H9 (cell line): ENCODE measurements around the gene APBB2. TPM values are rescaled to one million over a fixed set of nuclear protein-coding genes. Genes with fewer than 3 reads are reported as not detected.

Experiments
- DNase-seq: peaks from one replicate; pipeline ENCODE4 v3.0.0-alpha.2; 2017
- H2AFZ ChIP-seq: one replicate; pipeline ENCODE4 v1.6.1; 2013; ENCODE audit warnings: mild to moderate bottlenecking, low read length, control low read depth, moderate library complexity
- H2AK5ac ChIP-seq: 2 replicates; pipeline ENCODE4 v1.6.1; 2013; ENCODE audit warnings: low read length, control low read depth, mixed read lengths; ENCODE audit not compliant: insufficient read length
- H2BK120ac ChIP-seq: one replicate; pipeline ENCODE4 v1.6.1; 2013; ENCODE audit warnings: low read depth, mild to moderate bottlenecking, low read length, control low read depth, inconsistent platforms; ENCODE audit not compliant: poor library complexity, severe bottlenecking
- H2BK12ac ChIP-seq: 2 replicates; pipeline ENCODE4 v1.6.1; 2013; ENCODE audit warnings: low read length, control low read depth, mixed read lengths, low read depth; ENCODE audit not compliant: insufficient read length
- H2BK15ac ChIP-seq: 2 replicates; pipeline ENCODE4 v1.6.1; 2013; ENCODE audit warnings: low read depth, low read length, control low read depth
- H2BK20ac ChIP-seq: one replicate; pipeline ENCODE4 v1.6.1; 2013; ENCODE audit warnings: low read depth, mild to moderate bottlenecking, low read length, control low read depth, inconsistent platforms; ENCODE audit not compliant: poor library complexity, severe bottlenecking
- H2BK5ac ChIP-seq: 2 replicates; pipeline ENCODE4 v1.6.1; 2013; ENCODE audit warnings: low read length, control low read depth, mixed read lengths; ENCODE audit not compliant: insufficient read length
- H3K14ac ChIP-seq: 2 replicates; pipeline ENCODE4 v1.6.1; 2013; ENCODE audit warnings: low read length, control low read depth; ENCODE audit not compliant: insufficient read depth
- H3K18ac ChIP-seq: 2 replicates; pipeline ENCODE4 v1.6.1; 2013; ENCODE audit warnings: low read depth, mild to moderate bottlenecking, mixed read lengths, low read length, control low read depth; ENCODE audit not compliant: insufficient read length
- H3K23ac ChIP-seq: 2 replicates; pipeline ENCODE4 v1.6.1; 2013; ENCODE audit warnings: low read length, control low read depth, mixed read lengths, low read depth; ENCODE audit not compliant: insufficient read length
- H3K23me2 ChIP-seq: 2 replicates; pipeline ENCODE4 v1.6.1; 2013; ENCODE audit warnings: low read depth, mild to moderate bottlenecking, mixed read lengths, low read length, control low read depth; ENCODE audit not compliant: insufficient read length, poor library complexity, severe bottlenecking
- H3K27ac ChIP-seq: 2 replicates; pipeline ENCODE4 v1.5.1; 2013; ENCODE audit warnings: low read length, control low read depth, mixed read lengths, low read depth; ENCODE audit not compliant: insufficient read length
- H3K27me3 ChIP-seq: 2 replicates; pipeline ENCODE4 v1.6.1; 2013; ENCODE audit warnings: low read length, control low read depth, inconsistent platforms; ENCODE audit not compliant: insufficient read depth
- H3K4ac ChIP-seq: 2 replicates; pipeline ENCODE4 v1.6.1; 2013; ENCODE audit warnings: low read depth, mild to moderate bottlenecking, control low read depth, inconsistent platforms, low read length, moderate library complexity
- H3K4me1 ChIP-seq: 2 replicates; pipeline ENCODE4 v1.6.1; 2013; ENCODE audit warnings: low read length, control low read depth, inconsistent platforms; ENCODE audit not compliant: insufficient read depth
- H3K4me2 ChIP-seq: 2 replicates; pipeline ENCODE4 v1.6.1; 2013; ENCODE audit warnings: low read length, control low read depth, mixed read lengths; ENCODE audit not compliant: insufficient read length, insufficient read depth
- H3K56ac ChIP-seq: 2 replicates; pipeline ENCODE4 v1.6.1; 2013; ENCODE audit warnings: low read depth, mild to moderate bottlenecking, mixed read lengths, low read length, control low read depth; ENCODE audit not compliant: insufficient read length
- H3K79me1 ChIP-seq: 2 replicates; pipeline ENCODE4 v1.6.1; 2013; ENCODE audit warnings: low read depth, mild to moderate bottlenecking, moderate library complexity, low read length, control low read depth, inconsistent platforms; ENCODE audit not compliant: insufficient read depth, poor library complexity, severe bottlenecking
- H3K79me2 ChIP-seq: 2 replicates; pipeline ENCODE4 v1.6.1; 2013; ENCODE audit warnings: low read length, control low read depth, inconsistent platforms; ENCODE audit not compliant: insufficient read depth
- H3K9ac ChIP-seq: 2 replicates; pipeline ENCODE4 v1.6.1; 2013; ENCODE audit warnings: low read length, control low read depth, mixed read lengths; ENCODE audit not compliant: insufficient read length; ENCODE audit errors: extremely low read depth
- H3K9me3 ChIP-seq: one replicate; pipeline ENCODE4 v1.6.1; 2013; ENCODE audit warnings: low read depth, low read length, inconsistent platforms; ENCODE audit not compliant: control insufficient read depth
- H3T11ph ChIP-seq: one replicate; pipeline ENCODE4 v1.6.1; 2013; ENCODE audit warnings: mild to moderate bottlenecking, low read length, control low read depth, inconsistent platforms
- H4K20me1 ChIP-seq: one replicate; pipeline ENCODE4 v1.6.1; 2013; ENCODE audit not compliant: control insufficient read depth, insufficient read length, insufficient read depth
- H4K5ac ChIP-seq: 2 replicates; pipeline ENCODE4 v1.6.1; 2013; ENCODE audit warnings: low read depth, mild to moderate bottlenecking, mixed read lengths, low read length, control low read depth; ENCODE audit not compliant: insufficient read length
- H4K8ac ChIP-seq: replicated peaks from 2 replicates; pipeline ENCODE4 v1.6.1; 2013; ENCODE audit warnings: low read length, control low read depth, mixed read lengths, low read depth; ENCODE audit not compliant: insufficient read length
- H4K91ac ChIP-seq: 2 replicates; pipeline ENCODE4 v1.6.1; 2013; ENCODE audit warnings: low read depth, mild to moderate bottlenecking, moderate library complexity, mixed read lengths, low read length, control low read depth; ENCODE audit not compliant: insufficient read length
- H3K27ac Mint-ChIP-seq, 3 experiments: 2 replicates in 2 of 3; 3 replicates in 1 of 3; pipeline ENCODE4 v1.8.0; 2020 to 2021; ENCODE audit warnings: mixed read lengths in 3 of 3, mild to moderate bottlenecking in 1 of 3, moderate library complexity in 1 of 3
- H3K27me3 Mint-ChIP-seq: 2 replicates; pipeline ENCODE4 v1.8.0; 2021; ENCODE audit warnings: low read depth, mild to moderate bottlenecking, moderate library complexity, mixed read lengths
- H3K36me3 Mint-ChIP-seq, 3 experiments: 2 replicates in 2 of 3; 3 replicates in 1 of 3; pipeline ENCODE4 v1.8.0; 2020 to 2021; ENCODE audit warnings: low read depth in 3 of 3, mixed read lengths in 3 of 3; ENCODE audit not compliant: insufficient read depth in 1 of 3
- H3K4me1 Mint-ChIP-seq, 2 experiments: 2 replicates each; pipeline ENCODE4 v1.8.0; 2020; ENCODE audit warnings: mixed read lengths in 2 of 2
- H3K4me3 Mint-ChIP-seq, 2 experiments: 2 replicates in 1 of 2; 3 replicates in 1 of 2; pipeline ENCODE4 v1.8.0; 2020 to 2021; ENCODE audit warnings: mild to moderate bottlenecking in 2 of 2, mixed read lengths in 2 of 2, moderate library complexity in 1 of 2
- H3K9me3 Mint-ChIP-seq, 2 experiments: 2 replicates in 1 of 2; 3 replicates in 1 of 2; pipeline ENCODE4 v1.8.0; 2020; ENCODE audit warnings: mild to moderate bottlenecking in 2 of 2, mixed read lengths in 2 of 2, moderate library complexity in 1 of 2
- WGBS: extraction: QIAGEN DNeasy Blood & Tissue Kit; methylation state at CpG from one replicate; pipeline ENCODE4 v1.1.7; 2013; ENCODE audit warnings: missing lambda C conversion rate, low lambda C conversion rate, mixed read lengths; ENCODE audit not compliant: insufficient read length; ENCODE audit errors: extremely low coverage; 5-methylcytosine and 5-hydroxymethylcytosine counted together
- total RNA-seq: library from RNA; stranded (reverse); gene quantifications from 2 replicates; pipeline ENCODE4 v1.2.1, GENCODE V29; 2021
- TF ChIP-seq, protein P1 (sequence below): fragments of 200-600 bp; sonication (generic); conservative IDR thresholded peaks from 3 replicates; pipeline ENCODE4 v1.8.0; 2021; ENCODE audit warnings: antibody characterized with exemption, mild to moderate bottlenecking

APBB2 gene
- total RNA-seq, 1 experiment from 2014 or later: 39.6 TPM

DNA sequence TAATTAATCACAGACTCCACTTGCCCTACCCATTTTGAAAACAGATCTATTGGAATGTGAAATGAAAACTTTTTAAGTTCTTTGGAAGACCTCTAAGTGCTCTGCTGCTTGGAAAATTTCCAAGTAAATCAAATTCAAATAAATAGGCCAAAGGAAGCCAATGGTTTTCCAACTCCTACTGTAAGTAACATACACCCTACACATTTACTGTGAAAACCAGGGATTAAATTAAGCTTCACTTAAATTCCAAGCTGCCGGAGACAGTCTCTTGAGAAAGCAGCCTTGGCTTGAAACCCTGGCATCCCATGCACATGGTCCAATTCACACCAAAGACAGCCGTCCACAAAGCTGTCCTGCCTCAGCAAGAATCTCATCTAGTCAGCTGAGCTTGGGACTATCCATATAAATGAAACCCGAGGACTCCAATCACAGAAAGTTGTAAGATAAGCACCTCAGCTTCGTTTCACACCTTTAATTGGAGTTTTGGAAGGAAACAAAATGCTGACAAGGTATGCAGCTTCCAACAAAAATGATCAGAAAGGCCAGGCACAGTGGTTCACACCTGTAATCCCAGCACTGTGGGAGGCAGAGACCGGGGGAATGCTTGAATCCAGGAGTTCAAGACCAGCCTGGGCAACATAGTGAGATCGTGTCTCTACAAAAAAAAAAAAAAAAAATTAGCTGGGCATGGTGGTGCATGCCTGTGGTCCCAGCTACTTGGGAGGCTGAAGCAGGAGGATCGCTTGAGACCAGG lies 88.6 kb downstream of the APBB2 start:
- H3K79me2 ChIP-seq: no peaks in the 10 kb centered on the region
- H3K23ac ChIP-seq: no peak overlapping the region
- DNase-seq: no peak

More for the DNA sequence above, 88.6 kb downstream of the APBB2 start:
- Histone ChIP-seq H2BK120ac (no peak overlapping the region), H3K4me2 (no peak overlapping the region), H2AK5ac (no peak overlapping the region), H2BK20ac (no peak overlapping the region), H2BK12ac (no peak overlapping the region), H4K20me1 (no peaks in the 10 kb centered on the region), H3K9me3 (no peaks in the 10 kb centered on the region), H2BK15ac (no peak overlapping the region), H3K27me3 (no peaks in the 10 kb centered on the region), H3K56ac (no peak overlapping the region), H3K18ac (no peak overlapping the region), H4K8ac (no peak overlapping the region), H3K79me1 (no peaks in the 10 kb centered on the region), H4K91ac (no peak overlapping the region), H3T11ph (no peak overlapping the region), H3K9ac (no peak overlapping the region), H3K4ac (no peak overlapping the region), H3K23me2 (no peaks in the 10 kb centered on the region), H2AFZ (no peak overlapping the region), H3K27ac (no peak overlapping the region), H2BK5ac (no peak overlapping the region), H3K4me1 (peaks cover 2% of the 10 kb centered on the region; the same call in 1 of the 2 replicates), H3K14ac (no peak overlapping the region), H4K5ac (no peak overlapping the region)
- H3K4me1 Mint-ChIP-seq: peaks cover 37 to 39% of the 10 kb centered on the region in 2 experiments
- peak overlapping the region; percentile 8 to 38 (median 36); a peak in 4 of 7 replicates for H3K27ac Mint-ChIP-seq
- WGBS: no CpG with 5 or more reads among the region's 7 CpGs
- no peaks in the 10 kb centered on the region; the same call in 1 of the 2 replicates for H3K27me3 Mint-ChIP-seq
- no peaks in the 10 kb centered on the region for H3K9me3 Mint-ChIP-seq
- TF ChIP-seq, protein P1, sequence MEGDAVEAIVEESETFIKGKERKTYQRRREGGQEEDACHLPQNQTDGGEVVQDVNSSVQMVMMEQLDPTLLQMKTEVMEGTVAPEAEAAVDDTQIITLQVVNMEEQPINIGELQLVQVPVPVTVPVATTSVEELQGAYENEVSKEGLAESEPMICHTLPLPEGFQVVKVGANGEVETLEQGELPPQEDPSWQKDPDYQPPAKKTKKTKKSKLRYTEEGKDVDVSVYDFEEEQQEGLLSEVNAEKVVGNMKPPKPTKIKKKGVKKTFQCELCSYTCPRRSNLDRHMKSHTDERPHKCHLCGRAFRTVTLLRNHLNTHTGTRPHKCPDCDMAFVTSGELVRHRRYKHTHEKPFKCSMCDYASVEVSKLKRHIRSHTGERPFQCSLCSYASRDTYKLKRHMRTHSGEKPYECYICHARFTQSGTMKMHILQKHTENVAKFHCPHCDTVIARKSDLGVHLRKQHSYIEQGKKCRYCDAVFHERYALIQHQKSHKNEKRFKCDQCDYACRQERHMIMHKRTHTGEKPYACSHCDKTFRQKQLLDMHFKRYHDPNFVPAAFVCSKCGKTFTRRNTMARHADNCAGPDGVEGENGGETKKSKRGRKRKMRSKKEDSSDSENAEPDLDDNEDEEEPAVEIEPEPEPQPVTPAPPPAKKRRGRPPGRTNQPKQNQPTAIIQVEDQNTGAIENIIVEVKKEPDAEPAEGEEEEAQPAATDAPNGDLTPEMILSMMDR: no peak
- no peak overlapping the region for H3K4me3 Mint-ChIP-seq
- H3K36me3 Mint-ChIP-seq: no peaks in the 10 kb centered on the region
